Endothelial cell of umbilical vein (primary cell): ENCODE data around the gene ST6GALNAC3. TPM values are rescaled to one million over a fixed set of nuclear protein-coding genes. Genes with fewer than 3 reads are reported as not detected.

Experiments
- BruUV-seq: library from RNA; stranded (reverse); fragments of 400-500 nt; replicated peaks from 2 replicates; lab custom pipeline; 2021; lab: Mats Ljungman, UMichigan
- CTCF ChIA-PET: fragments of 300-600, 350-600 bp; sonication (Branson Sonifier 250); formaldehyde crosslinking; loops from one replicate; lab custom pipeline; 2021; ENCODE audit warnings: antibody characterized with exemption, inconsistent platforms; lab: Charles Lee
- POLR2A ChIA-PET: fragments of 300-600, 350-600 bp; sonication (Branson Sonifier 250); formaldehyde crosslinking; loops from one replicate; lab custom pipeline; 2021; ENCODE audit warnings: antibody characterized with exemption, inconsistent platforms; lab: Charles Lee
- DNase-seq: peaks from one replicate; pipeline ENCODE4 v3.0.0-alpha.2; 2011; ENCODE audit warnings: low read depth, low spot score
- FAIRE-seq: peaks from 2 replicates; lab custom pipeline; 2011; peaks lifted over from hg19 to GRCh38; lab: Jason Lieb, UNC
- H2AFZ ChIP-seq: 2 replicates; pipeline ENCODE4 v1.6.0; 2012; ENCODE audit warnings: low read depth, low read length, control low read depth, inconsistent platforms
- H3K27ac ChIP-seq: 2 replicates; pipeline ENCODE4 v1.5.1; 2011; ENCODE audit warnings: low read depth, mild to moderate bottlenecking, control low read depth, low read length, moderate library complexity; ENCODE audit not compliant: insufficient read depth
- H3K27me3 ChIP-seq, 2 experiments: 2 replicates each; pipeline versions ENCODE4 v1.6.0 to v1.6.1; 2011; ENCODE audit warnings: low read length in 2 of 2, mixed read lengths in 1 of 2; ENCODE audit not compliant: control insufficient read depth in 2 of 2, insufficient read depth in 2 of 2
- H3K36me3 ChIP-seq, 2 experiments: 2 replicates in 1 of 2; 3 replicates in 1 of 2; pipeline ENCODE4 v1.5.1; 2011; ENCODE audit warnings: low read length in 2 of 2, mild to moderate bottlenecking in 1 of 2, moderate library complexity in 1 of 2; ENCODE audit not compliant: control insufficient read depth in 2 of 2, insufficient read depth in 2 of 2; ENCODE audit errors: extremely low read depth in 1 of 2
- H3K4me1 ChIP-seq: 3 replicates; pipeline ENCODE4 v1.5.1; 2011; ENCODE audit warnings: mild to moderate bottlenecking, low read length; ENCODE audit not compliant: control insufficient read depth, insufficient read depth; ENCODE audit errors: extremely low read depth
- H3K4me2 ChIP-seq: 2 replicates; pipeline ENCODE4 v1.6.1; 2011; ENCODE audit warnings: low read length, control low read depth, mixed read lengths; ENCODE audit not compliant: insufficient read depth
- H3K4me3 ChIP-seq, 3 experiments: fragments of 200-600 bp in 1 of 3; sonication (generic), shearing (Covaris generic) in 1 of 3; replicated peaks in 1 of 3; 2 replicates each; pipeline ENCODE4 v1.5.1; 2011 to 2016; ENCODE audit warnings: control low read depth in 3 of 3, low read length in 3 of 3, mild to moderate bottlenecking in 2 of 3, inconsistent platforms in 1 of 3, low read depth in 1 of 3, moderate library complexity in 1 of 3; ENCODE audit not compliant: insufficient read depth in 1 of 3
- H3K79me2 ChIP-seq: 2 replicates; pipeline ENCODE4 v1.6.0; 2012; ENCODE audit warnings: low read length, inconsistent platforms; ENCODE audit not compliant: control insufficient read depth, insufficient read depth
- H3K9ac ChIP-seq: replicated peaks from 2 replicates; pipeline ENCODE3; 2011; ENCODE audit warnings: low read length, control low read depth; ENCODE audit not compliant: insufficient read depth; ENCODE audit errors: extremely low read depth
- H3K9me1 ChIP-seq: replicated peaks from 3 replicates; pipeline ENCODE4 v1.6.0; 2011; ENCODE audit warnings: mild to moderate bottlenecking, low read length; ENCODE audit not compliant: control insufficient read depth, insufficient read depth; ENCODE audit errors: extremely low read depth
- H3K9me3 ChIP-seq: replicated peaks from 2 replicates; pipeline ENCODE4 v1.5.1; 2012; ENCODE audit warnings: low read length, inconsistent platforms; ENCODE audit not compliant: control insufficient read depth, insufficient read depth
- H4K20me1 ChIP-seq: replicated peaks from 2 replicates; pipeline ENCODE3; 2011; ENCODE audit warnings: mild to moderate bottlenecking, low read length; ENCODE audit not compliant: control insufficient read depth, insufficient read depth; ENCODE audit errors: extremely low read depth
- CTCF ChIP-seq, 2 donors: IDR thresholded peaks; 1 replicate in 1 of 2; 2 replicates in 1 of 2; pipeline ENCODE4 v1.5.1; 2011; ENCODE audit warnings: low read length in 2 of 2, mild to moderate bottlenecking in 2 of 2, moderate library complexity in 2 of 2, control low read depth in 1 of 2, inconsistent platforms in 1 of 2, low read depth in 1 of 2; ENCODE audit not compliant: insufficient read depth in 1 of 2; ENCODE audit errors: extremely low read depth in 1 of 2
- EZH2 ChIP-seq: IDR thresholded peaks from 2 replicates; pipeline ENCODE4 v1.6.1; 2012; ENCODE audit warnings: borderline replicate concordance, low read depth, mild to moderate bottlenecking, moderate library complexity, low read length, inconsistent platforms; ENCODE audit not compliant: severe bottlenecking
- FOS ChIP-seq: IDR thresholded peaks from 2 replicates; pipeline ENCODE4 v1.6.1; 2011; ENCODE audit warnings: mild to moderate bottlenecking, low read length, moderate library complexity, borderline replicate concordance; ENCODE audit not compliant: insufficient read depth
- GATA2 ChIP-seq: IDR thresholded peaks from 2 replicates; pipeline ENCODE4 v1.7.0; 2011; ENCODE audit warnings: low read depth, mild to moderate bottlenecking, moderate library complexity, mixed read lengths, low read length; ENCODE audit not compliant: insufficient read length, insufficient read depth
- JUN ChIP-seq: IDR thresholded peaks from 2 replicates; pipeline ENCODE4 v1.6.1; 2011; ENCODE audit warnings: borderline replicate concordance, low read depth; ENCODE audit not compliant: insufficient read length, insufficient read depth
- MYC ChIP-seq: IDR thresholded peaks from one replicate; pipeline ENCODE4 v1.6.1; 2011; ENCODE audit warnings: mild to moderate bottlenecking, low read depth, low read length
- POLR2A ChIP-seq: IDR thresholded peaks from 2 replicates; pipeline ENCODE4 v1.6.1; 2012; ENCODE audit warnings: low read depth, mild to moderate bottlenecking, control low read depth, low read length
- POLR2AphosphoS5 ChIP-seq: IDR thresholded peaks from 2 replicates; pipeline ENCODE4 v1.6.1; 2012; ENCODE audit warnings: low read depth, mild to moderate bottlenecking, control low read depth, low read length, moderate library complexity; ENCODE audit not compliant: insufficient read depth
- dilution Hi-C: fragments of 300-500 bp; cut with MboI; formaldehyde crosslinking; loops from one replicate; pipeline ENCODE4 v1.15.0; 2019; ENCODE audit warnings: low sequenced_read_pairs; ENCODE audit not compliant: extremely low pct_ligation_motif_present
- intact Hi-C: fragments of 100-400 bp; cut with micrococcal nuclease; formaldehyde crosslinking; loops from one replicate; pipeline ENCODE4 v1.10.0; 2022
- polyA plus RNA-seq, 4 experiments: library from polyadenylated mRNA; depleted of rRNA in 3 of 4; stranded (reverse) in 3 of 4; unstranded in 1 of 4; fragments of >200 nt; gene quantifications; 2 replicates each; pipeline versions ENCODE4 v1.2.1 to v1.2.3, GENCODE V29; 2011 to 2012; ENCODE audit warnings: missing spikeins in 1 of 4
- total RNA-seq: library from RNA; stranded (reverse); gene quantifications from 2 replicates; pipeline ENCODE4 v1.2.3, GENCODE V29; 2021
- TF ChIP-seq, protein P1 (sequence below): IDR thresholded peaks from 2 replicates; pipeline ENCODE4 v1.6.1; 2011; ENCODE audit not compliant: insufficient read depth, insufficient read length

ST6GALNAC3 gene
- total and polyA plus RNA-seq, 2 donors (not counting 3 experiments of a cell fraction or from before 2014, with no cell fraction given) = 7.6 to 48.3 TPM

DNA sequence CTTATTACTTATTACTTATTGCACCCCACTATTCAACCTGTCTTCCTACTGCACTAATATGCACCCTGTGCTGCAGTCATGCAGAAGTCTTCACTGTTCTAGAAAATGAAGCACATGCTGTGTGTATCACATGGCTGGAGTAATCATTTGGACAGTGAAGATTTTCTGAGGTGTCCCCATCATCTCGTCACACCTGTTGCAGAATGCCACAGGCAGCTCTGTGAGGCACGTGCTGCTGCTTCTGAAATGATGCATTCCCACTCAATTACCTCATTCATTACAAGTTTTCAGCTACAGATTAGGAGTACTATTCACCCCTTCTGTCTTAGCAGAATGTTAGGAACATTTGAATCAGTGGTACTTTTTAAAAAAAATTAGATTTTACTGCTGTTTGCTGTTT is 467.1 kb downstream of the ST6GALNAC3 start:
- dilution Hi-C loops = no loop called here
- Histone ChIP-seq H3K4me1 (no peaks in the 10 kb centered on the region), H3K36me3 (no peaks in the 10 kb centered on the region), H3K9me3 (no peaks in the 10 kb centered on the region), H3K4me2 (no peak overlapping the region), H3K4me3 (no peak overlapping the region), H3K27me3 (no peaks in the 10 kb centered on the region), H4K20me1 (no peaks in the 10 kb centered on the region), H2AFZ (no peak overlapping the region), H3K79me2 (no peaks in the 10 kb centered on the region), H3K27ac (no peak overlapping the region), H3K9me1 (no peaks in the 10 kb centered on the region), H3K9ac (no peak overlapping the region)
- intact Hi-C loops = no loop called here
- FAIRE-seq = no peak
- CTCF ChIA-PET = interaction anchor here (1.2 kb wide), 1 partner anchor 387 kb away, joined by 3 read pairs; no protein-coding TSS in a partner anchor
- TF ChIP-seq EZH2 (no peak), FOS (no peak), GATA2 (no peak), CTCF (IDR thresholded peaks at IDR 0.05; ENCODE audit: extremely low read depth in 1 of 2, insufficient read depth in 1 of 2, low read depth in 1 of 2, low read length in 2 of 2) (no peak), JUN (no peak), MYC (no peak), POLR2AphosphoS5 (no peak), POLR2A (no peak)
- TF ChIP-seq, protein P1, sequence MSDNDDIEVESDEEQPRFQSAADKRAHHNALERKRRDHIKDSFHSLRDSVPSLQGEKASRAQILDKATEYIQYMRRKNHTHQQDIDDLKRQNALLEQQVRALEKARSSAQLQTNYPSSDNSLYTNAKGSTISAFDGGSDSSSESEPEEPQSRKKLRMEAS = no peak
- no TSS peak for BruUV-seq
- POLR2A ChIA-PET = no interaction called here
- no peak for DNase-seq
